DMS79 (cell line): ENCODE measurements around the gene KIAA1755.

Source experiments
- DNase-seq: peaks from one replicate; lab custom pipeline; 2025; lab: John Stamatoyannopoulos, UW

KIAA1755 gene

DNA sequence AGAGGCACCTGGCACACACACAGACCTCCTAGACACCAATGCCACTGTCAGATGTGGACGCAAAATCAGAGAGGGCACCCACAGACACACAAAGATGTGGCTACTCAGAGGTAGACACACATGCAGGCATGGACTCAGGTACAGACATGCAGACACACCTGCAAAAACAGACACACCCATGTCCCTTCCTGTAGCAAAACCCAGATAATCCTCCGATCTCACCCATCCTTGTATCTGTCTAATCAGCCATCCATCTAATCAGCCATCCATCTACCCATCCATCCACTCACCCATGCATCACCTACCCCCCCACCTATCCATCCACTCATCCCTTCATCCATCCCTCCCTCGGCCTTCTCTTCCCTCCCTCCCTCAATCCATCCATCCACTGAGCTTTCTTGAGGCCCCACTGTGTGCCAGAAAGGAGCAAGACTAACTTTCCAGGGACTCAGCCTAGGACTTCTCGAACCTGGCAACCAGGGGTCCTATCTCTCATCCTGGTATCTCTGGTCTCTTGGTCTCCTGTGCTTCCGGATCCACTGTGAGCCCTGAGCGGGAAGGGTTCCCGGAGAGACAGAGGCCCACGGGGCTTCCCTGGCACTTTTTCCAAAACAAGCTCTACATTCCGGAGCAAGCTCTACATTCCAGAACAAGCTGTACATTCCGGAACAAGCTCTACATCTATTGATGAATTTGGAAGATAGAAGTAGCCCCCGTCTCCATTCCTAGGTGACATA, 94.4 kb downstream of the KIAA1755 start:
- no peak for DNase-seq

DNA sequence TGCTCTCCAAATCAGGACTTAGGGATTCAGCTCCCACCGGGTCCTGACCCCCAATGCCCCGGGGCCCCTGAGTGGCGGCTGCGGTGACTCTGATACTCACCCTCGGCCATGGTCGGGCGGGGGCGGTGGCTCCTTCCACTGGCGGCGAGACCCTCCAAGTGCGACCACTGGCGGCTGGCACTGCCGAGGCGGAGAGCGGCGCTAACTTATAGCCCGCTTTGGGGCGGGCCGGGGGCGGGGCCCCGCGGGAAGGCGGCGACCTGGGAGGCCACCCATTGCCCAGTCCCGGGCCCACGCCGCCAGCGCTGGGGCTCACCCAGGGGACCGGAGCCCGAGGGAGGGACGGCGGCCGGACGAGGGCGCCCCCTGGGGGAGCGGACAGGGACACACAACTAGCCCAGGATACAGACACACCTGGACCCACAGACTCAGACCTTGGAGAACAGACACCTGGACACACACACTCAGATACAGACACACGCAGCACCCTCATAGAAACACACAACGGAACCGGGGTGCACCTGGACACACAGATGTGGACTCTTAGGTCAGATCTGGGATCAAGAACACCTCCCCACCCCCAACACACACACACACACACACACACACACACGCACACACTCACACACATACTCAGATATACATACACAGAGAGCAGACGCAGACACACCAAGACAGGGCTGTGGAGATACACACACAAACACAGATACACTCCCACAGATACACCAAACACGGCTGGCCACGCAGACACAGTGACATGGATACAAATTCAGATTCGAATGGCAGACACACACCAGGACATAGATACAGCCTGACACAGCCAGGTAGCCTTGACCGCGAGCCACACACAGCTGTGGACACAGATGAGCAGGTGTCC, 95.2 kb downstream of the KIAA1755 start, which contains the start of gene TGM2:
Gene TGM2, minus strand, starts transcription at position 182 of the 877 bp plus-strand sequence. Its CDS starts 72 bp downstream, at position 110.
- no peak for DNase-seq

DNA sequence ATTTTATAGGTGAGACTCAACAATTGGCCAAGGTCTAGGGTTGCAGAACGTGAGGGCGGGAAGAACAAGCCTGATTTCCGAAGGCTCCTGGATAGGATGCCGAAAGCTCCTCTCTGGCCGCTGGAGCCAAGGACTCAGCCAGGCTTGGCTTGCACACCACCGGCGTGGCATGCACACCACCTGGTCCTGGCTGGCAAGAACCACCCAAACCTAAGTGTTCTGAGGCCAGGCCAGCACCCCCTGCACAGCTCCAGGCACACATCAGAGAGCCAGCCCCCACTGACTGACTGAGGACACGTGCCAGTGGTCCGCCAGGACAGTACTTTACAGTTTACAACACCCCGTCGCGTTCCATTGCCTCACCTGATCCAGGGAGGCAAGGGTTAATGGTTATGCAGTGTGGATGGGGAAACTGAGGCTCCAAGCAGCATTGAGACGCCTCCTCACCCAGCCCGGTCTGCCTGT, 95.9 kb downstream of the KIAA1755 start:
- no peak for DNase-seq

DNA sequence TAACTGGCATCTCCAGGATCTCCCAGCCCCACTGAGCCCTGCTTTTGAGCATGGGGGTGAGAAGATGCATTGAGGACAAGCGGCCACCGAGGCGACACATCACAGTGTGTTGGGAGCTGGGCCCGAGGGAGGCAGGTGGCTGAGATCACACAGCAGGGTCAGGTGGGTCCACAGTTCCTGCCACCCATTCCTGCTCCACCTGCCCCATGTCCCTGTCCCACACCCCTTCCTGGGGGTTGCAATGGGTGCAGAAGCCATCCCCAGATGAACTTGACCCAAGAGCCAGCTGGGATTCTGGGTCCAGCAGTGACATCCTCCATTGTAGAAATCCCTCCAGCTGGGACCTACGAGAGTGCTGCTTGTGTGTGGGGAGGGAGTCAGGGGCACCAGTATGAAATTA, 96.5 kb downstream of the KIAA1755 start:
- DNase-seq = no peak

DNA sequence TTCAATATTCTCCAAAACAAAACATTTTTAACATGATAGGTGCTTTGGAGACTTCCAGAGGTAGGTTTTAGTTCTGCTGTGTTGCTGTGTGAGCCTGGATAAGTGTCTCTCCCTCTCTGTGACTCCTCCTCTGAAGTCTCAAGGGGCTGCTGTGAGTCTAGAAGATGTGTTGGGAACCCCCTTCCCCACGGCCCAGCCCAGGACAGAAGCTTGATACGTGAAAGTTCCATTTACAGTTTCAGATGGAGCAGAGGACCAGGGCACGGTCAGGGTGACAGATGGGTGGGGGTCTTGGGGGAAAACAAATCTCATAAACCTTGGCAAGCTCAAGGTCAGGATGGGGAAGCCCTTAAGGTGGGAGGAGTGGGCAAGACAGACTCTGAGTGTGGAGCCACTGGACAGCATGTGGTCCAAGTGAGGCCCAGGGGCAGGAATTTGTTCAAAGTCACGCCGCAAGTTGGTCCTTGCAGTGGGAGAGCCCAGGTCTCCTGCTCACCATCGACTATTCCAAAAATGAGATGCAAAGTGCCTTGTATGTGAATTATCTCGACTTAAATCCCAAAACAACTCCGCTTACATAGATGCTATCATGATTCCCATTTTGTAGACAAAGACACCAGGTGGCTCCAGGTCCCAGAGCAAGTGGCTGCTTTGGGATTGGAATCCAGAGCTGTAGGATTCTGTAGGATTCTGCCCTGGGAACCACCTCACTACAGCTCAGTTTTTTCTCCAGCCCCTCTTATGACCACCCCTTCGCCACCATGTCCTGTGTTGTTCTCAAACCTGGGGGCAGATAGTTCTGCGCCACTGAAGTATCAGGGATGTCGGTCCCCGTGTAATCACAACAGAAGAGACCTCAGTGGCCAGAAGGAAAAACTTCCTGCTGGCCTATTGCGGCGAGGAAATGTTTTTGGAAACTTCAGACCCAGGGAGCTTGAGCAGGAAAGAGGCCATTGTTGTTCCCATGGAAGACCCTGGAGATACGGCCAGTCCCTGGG, 97.4 kb downstream of the KIAA1755 start:
- no peak for DNase-seq

DNA sequence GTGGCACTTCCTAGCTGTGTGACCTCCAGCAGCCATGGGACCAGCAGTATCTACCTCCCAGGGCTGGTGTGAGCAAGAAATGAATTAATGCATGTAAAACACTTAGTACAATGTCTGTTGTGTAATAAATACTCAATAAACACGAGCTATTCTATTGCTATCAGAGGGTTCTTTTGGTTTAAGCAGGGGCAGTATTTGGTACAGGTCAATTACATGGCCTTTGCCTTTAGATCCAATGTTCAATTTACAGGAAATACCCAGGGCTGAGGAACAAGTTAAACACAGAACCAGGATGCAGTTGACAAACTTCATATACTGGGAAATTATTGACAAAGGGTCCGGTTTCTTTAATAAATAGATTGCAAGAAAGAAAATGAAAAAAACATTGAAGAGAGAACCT, 98.4 kb downstream of the KIAA1755 start:
- DNase-seq = no peak

DNA sequence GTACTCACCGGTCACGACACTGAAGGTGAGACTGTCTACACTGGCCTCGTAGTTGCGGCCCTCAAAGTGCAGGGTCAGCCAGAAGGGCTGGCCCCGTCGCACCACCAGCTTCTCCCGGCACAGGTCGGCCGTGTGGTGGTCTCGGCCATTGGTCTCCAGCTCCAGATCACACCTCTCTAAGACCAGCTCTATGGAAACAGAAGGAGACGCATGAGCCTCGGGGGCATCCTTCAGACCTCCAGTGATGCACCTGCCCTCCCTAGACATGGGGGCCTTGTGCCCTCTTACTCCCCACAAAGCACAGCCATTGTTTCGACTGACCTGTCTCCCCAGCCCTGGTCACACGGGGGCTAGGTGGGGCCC, 99.1 kb downstream of the KIAA1755 start:
- no peak for DNase-seq
